SK-N-SH (cell line): ENCODE results near the gene SPATA12. TPM values are rescaled to one million over a fixed set of nuclear protein-coding genes. Genes with fewer than 3 reads are reported as not detected.

Source experiments
- CTCF ChIA-PET: fragments of 300-600, 350-600 bp; formaldehyde crosslinking; extraction: SDS; loops from one replicate; lab custom pipeline; 2021; lab: Yijun Ruan, JAX
- POLR2A ChIA-PET: fragments of 350-600 bp; sonication (Branson Sonifier 250); formaldehyde crosslinking; extraction: SDS; loops from one replicate; lab custom pipeline; 2020; ENCODE audit warnings: antibody characterized with exemption, inconsistent platforms; lab: Yijun Ruan, JAX
- DNase-seq: peaks from one replicate; pipeline ENCODE4 v3.0.0; 2012
- H2AFZ ChIP-seq: fragments of 200-600 bp; sonication (generic); 2 replicates; pipeline ENCODE4 v1.8.1; 2016; ENCODE audit warnings: antibody characterized with exemption, mild to moderate bottlenecking, low read depth
- H3F3A ChIP-seq: fragments of 200-600 bp; sonication (generic); replicated peaks from 2 replicates; pipeline ENCODE3; 2016; ENCODE audit warnings: antibody characterized with exemption, mild to moderate bottlenecking; ENCODE audit not compliant: insufficient read depth
- H3K27ac ChIP-seq, 2 experiments: fragments of 200-500 bp in 1 of 2; fragments of 200-600 bp in 1 of 2; sonication (Bioruptor generic) in 1 of 2; sonication (generic), shearing (Covaris generic) in 1 of 2; 2 replicates each; pipeline versions ENCODE4 v1.5.1 to v1.6.1; 2014 to 2016; ENCODE audit warnings: low read depth in 2 of 2, inconsistent platforms in 1 of 2, low read length in 1 of 2, mild to moderate bottlenecking in 1 of 2, mixed read lengths in 1 of 2
- H3K27me3 ChIP-seq: fragments of 200-600 bp; sonication (generic), shearing (Covaris generic); 2 replicates; pipeline ENCODE4 v1.6.1; 2016; ENCODE audit warnings: mixed run types; ENCODE audit not compliant: insufficient read depth
- H3K36me3 ChIP-seq, 2 experiments: fragments of 200-500 bp in 1 of 2; fragments of 200-600 bp in 1 of 2; sonication (Bioruptor generic) in 1 of 2; sonication (generic) in 1 of 2; replicated peaks in 1 of 2; 2 replicates each; pipeline versions ENCODE3 to v1.5.1; 2014 to 2016; ENCODE audit warnings: low read length in 1 of 2, mild to moderate bottlenecking in 1 of 2; ENCODE audit not compliant: insufficient read depth in 2 of 2, control insufficient read depth in 1 of 2
- H3K4me1 ChIP-seq, 2 experiments: fragments of 200-500 bp in 1 of 2; fragments of 200-600 bp in 1 of 2; sonication (Bioruptor generic) in 1 of 2; sonication (generic), shearing (Covaris generic) in 1 of 2; 2 replicates each; pipeline versions ENCODE4 v1.5.1 to v1.6.1; 2014 to 2016; ENCODE audit warnings: low read depth in 1 of 2, low read length in 1 of 2, mixed run types in 1 of 2; ENCODE audit not compliant: insufficient read depth in 2 of 2, control insufficient read depth in 1 of 2
- H3K4me2 ChIP-seq: fragments of 200-600 bp; sonication (generic), shearing (Covaris generic); 2 replicates; pipeline ENCODE4 v1.6.1; 2017; ENCODE audit warnings: mixed run types
- H3K4me3 ChIP-seq, 2 experiments: fragments of 200-500 bp in 1 of 2; fragments of 200-600 bp in 1 of 2; sonication (Bioruptor generic) in 1 of 2; sonication (generic), shearing (Covaris generic) in 1 of 2; 2 replicates each; pipeline versions ENCODE4 v1.5.1 to v1.8.1; 2014 to 2016; ENCODE audit warnings: low read depth in 2 of 2, inconsistent platforms in 1 of 2, low read length in 1 of 2, mild to moderate bottlenecking in 1 of 2, mixed read lengths in 1 of 2, moderate library complexity in 1 of 2
- H3K79me2 ChIP-seq: fragments of 200-600 bp; sonication (generic); 2 replicates; pipeline ENCODE4 v1.8.1; 2017; ENCODE audit warnings: mild to moderate bottlenecking; ENCODE audit not compliant: insufficient read depth
- H3K9ac ChIP-seq: fragments of 200-600 bp; sonication (generic); 2 replicates; pipeline ENCODE4 v1.6.1; 2017; ENCODE audit warnings: mixed run types
- H3K9me2 ChIP-seq: fragments of 200-600 bp; sonication (generic); 2 replicates; pipeline ENCODE4 v1.6.1; 2017; ENCODE audit warnings: mixed run types
- H3K9me3 ChIP-seq: fragments of 200-600 bp; sonication (generic); 2 replicates; pipeline ENCODE4 v1.6.1; 2017; ENCODE audit warnings: mixed run types, mild to moderate bottlenecking, moderate library complexity
- H4K20me1 ChIP-seq: fragments of 200-600 bp; sonication (generic); 2 replicates; pipeline ENCODE4 v1.6.1; 2017; ENCODE audit warnings: mild to moderate bottlenecking, mixed run types; ENCODE audit not compliant: insufficient read depth
- CHD2 ChIP-seq: fragments of 150-350 bp; IDR thresholded peaks from 2 replicates; pipeline ENCODE4 v1.6.1; 2018; ENCODE audit warnings: low read length; ENCODE audit not compliant: partially characterized antibody
- ELF1 ChIP-seq: IDR thresholded peaks from 2 replicates; pipeline ENCODE4 v1.4.0; 2012
- FOXJ3 ChIP-seq: sonication (generic); formaldehyde crosslinking; IDR thresholded peaks from 2 replicates; pipeline ENCODE4 v1.5.1; 2020; ENCODE audit warnings: mild to moderate bottlenecking, missing genetic modification reagents
- FOXM1 ChIP-seq: IDR thresholded peaks from 2 replicates; pipeline ENCODE4 v1.4.0; 2012; ENCODE audit warnings: low read depth, mild to moderate bottlenecking
- IRF3 ChIP-seq: fragments of 150-350 bp; IDR thresholded peaks from 2 replicates; pipeline ENCODE4 v1.6.1; 2016; ENCODE audit warnings: mild to moderate bottlenecking, low read depth, low read length
- MAX ChIP-seq: IDR thresholded peaks from 2 replicates; pipeline ENCODE4 v1.4.0; 2012; ENCODE audit warnings: low read depth
- MEF2A ChIP-seq: IDR thresholded peaks from 2 replicates; pipeline ENCODE4 v1.4.0; 2012; ENCODE audit warnings: low read depth, borderline replicate concordance
- RCOR1 ChIP-seq: fragments of 150-350 bp; IDR thresholded peaks from 2 replicates; pipeline ENCODE4 v1.6.1; 2017; ENCODE audit warnings: antibody characterized with exemption, low read length
- REST ChIP-seq: IDR thresholded peaks from 2 replicates; pipeline ENCODE4 v1.6.1; 2012; ENCODE audit warnings: mild to moderate bottlenecking, low read depth, low read length, moderate library complexity
- RFX5 ChIP-seq: IDR thresholded peaks from 2 replicates; pipeline ENCODE4 v1.6.1; 2012; ENCODE audit warnings: mild to moderate bottlenecking, improper control_type of control experiment, low read length
- TCF12 ChIP-seq: IDR thresholded peaks from 2 replicates; pipeline ENCODE4 v1.4.0; 2012
- USF1 ChIP-seq: IDR thresholded peaks from 2 replicates; pipeline ENCODE4 v1.4.0; 2012; ENCODE audit warnings: low read depth, borderline replicate concordance
- YY1 ChIP-seq: IDR thresholded peaks from 2 replicates; pipeline ENCODE4 v1.4.0; 2012; ENCODE audit warnings: low read depth, mild to moderate bottlenecking
- ZBTB33 ChIP-seq: IDR thresholded peaks from 2 replicates; pipeline ENCODE4 v1.4.0; 2012; ENCODE audit warnings: low read depth, borderline replicate concordance
- WGBS: methylation state at CpG from one replicate; pipeline ENCODE4 v1.1.6; 2017; ENCODE audit warnings: low lambda C conversion rate; 5-methylcytosine and 5-hydroxymethylcytosine counted together
- polyA plus RNA-seq, 3 experiments: library from polyadenylated mRNA; depleted of rRNA; stranded (reverse); fragments of >200 nt; gene quantifications; 2 replicates each; pipeline ENCODE4 v1.2.3, GENCODE V29; 2012

SPATA12 gene
- polyA plus RNA-seq, 1 of the 3 experiments (the other 2 are of a cell fraction), result 0.33 TPM

- no peak for TF ChIP-seq ZBTB33
- TF ChIP-seq CHD2, result no peak
- peak; percentile 27; the same call in 1 of the 2 replicates for TF ChIP-seq RCOR1
Observed at GRCh38 chr3:57100046-57100695, 39.7 kb downstream of the SPATA12 start (continued).

GRCh38 chr3:57105585-57105984 is 45.1 kb downstream of the SPATA12 start:
- Histone ChIP-seq H3K9ac (no peak overlapping the region), H3K9me3 (no peaks in the 10 kb centered on the region), H3K27ac (peak overlapping the region in 1 of 2 experiments; percentile 29; a peak in 1 of 4 replicates), H4K20me1 (no peaks in the 10 kb centered on the region), H3K79me2 (no peaks in the 10 kb centered on the region), H3K27me3 (no peaks in the 10 kb centered on the region), H3K36me3 (peaks cover 0 to 15% of the 10 kb centered on the region in 2 experiments), H3K9me2 (no peaks in the 10 kb centered on the region), H3K4me2 (no peak overlapping the region), H3K4me3 (no peak overlapping the region; a peak in 1 of 4 replicates), H3K4me1 (peaks cover 0 to 7% of the 10 kb centered on the region in 2 experiments; a peak in 1 of 4 replicates), H2AFZ (no peak overlapping the region), H3F3A (no peaks in the 10 kb centered on the region)
- CTCF ChIA-PET, result interaction anchor here (1.1 to 2.9 kb wide), 4 partner anchors 17 to 118 kb away, joined by 3 to 12 read pairs (median 8); no protein-coding TSS in a partner anchor
- no peak for TF ChIP-seq MAX
- TF ChIP-seq FOXJ3 (CRISPR knock-in tag), result no peak
- no peak for TF ChIP-seq RFX5
- TF ChIP-seq REST, result no peak
- TF ChIP-seq MEF2A, result no peak
- TF ChIP-seq USF1, result no peak
- no peak for TF ChIP-seq YY1
- no peak for TF ChIP-seq FOXM1
- no peak for TF ChIP-seq TCF12
- TF ChIP-seq ELF1, result no peak
- no peak for TF ChIP-seq IRF3
- DNase-seq, result no peak
- WGBS, result 98% methylated on average over 9 of the region's 9 CpGs
- POLR2A ChIA-PET, result no interaction called here
